Renal cortical epithelial cell (primary cell): ENCODE results near the gene IMPDH1. TPM values are rescaled to one million over a fixed set of nuclear protein-coding genes. Genes with fewer than 3 reads are reported as not detected.

Experiments
- DNase-seq: peaks from one replicate; pipeline ENCODE4 v3.0.0-alpha.2; 2011; ENCODE audit warnings: low read depth
- total RNA-seq: library from RNA; depleted of rRNA; stranded (reverse); fragments of >200 nt; gene quantifications from 2 replicates; pipeline ENCODE4 v1.2.3, GENCODE V29; 2014

The IMPDH1 gene
- total RNA-seq, 1 donor from 2014 or later, result 40.1 TPM

- no peak for DNase-seq
Measured at GRCh38 chr7:128360359-128360678, 49.5 kb downstream of the IMPDH1 start.

- DNase-seq, result no peak
Measured at GRCh38 chr7:128359939-128360338, 49.8 kb downstream of the IMPDH1 start.

GRCh38 chr7:128359336-128359735 lies 50.4 kb downstream of the IMPDH1 start:
- DNase-seq, result no peak

DNA sequence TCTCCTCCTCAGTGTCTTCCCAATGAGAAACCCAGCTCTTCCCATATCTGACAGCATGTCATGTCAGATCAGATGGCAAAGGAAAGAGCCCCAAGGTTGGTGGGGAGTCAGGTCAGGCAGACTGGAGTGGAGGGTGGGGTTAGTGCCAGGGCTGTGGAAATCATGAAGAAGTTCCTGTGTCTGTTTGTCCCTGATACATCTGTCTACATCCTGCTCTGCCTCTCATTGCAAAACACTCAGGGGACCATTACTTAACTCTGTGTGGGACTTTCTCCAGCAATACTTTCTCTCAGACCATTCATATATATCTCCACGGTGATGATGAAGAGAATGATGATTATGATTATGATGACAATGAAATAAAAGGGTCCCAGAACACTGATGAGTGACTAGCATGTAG lies 51.5 kb downstream of the IMPDH1 start:
- DNase-seq, result no peak

- DNase-seq, result no peak
Measured at GRCh38 chr7:128357217-128357613, 52.6 kb downstream of the IMPDH1 start.

DNA sequence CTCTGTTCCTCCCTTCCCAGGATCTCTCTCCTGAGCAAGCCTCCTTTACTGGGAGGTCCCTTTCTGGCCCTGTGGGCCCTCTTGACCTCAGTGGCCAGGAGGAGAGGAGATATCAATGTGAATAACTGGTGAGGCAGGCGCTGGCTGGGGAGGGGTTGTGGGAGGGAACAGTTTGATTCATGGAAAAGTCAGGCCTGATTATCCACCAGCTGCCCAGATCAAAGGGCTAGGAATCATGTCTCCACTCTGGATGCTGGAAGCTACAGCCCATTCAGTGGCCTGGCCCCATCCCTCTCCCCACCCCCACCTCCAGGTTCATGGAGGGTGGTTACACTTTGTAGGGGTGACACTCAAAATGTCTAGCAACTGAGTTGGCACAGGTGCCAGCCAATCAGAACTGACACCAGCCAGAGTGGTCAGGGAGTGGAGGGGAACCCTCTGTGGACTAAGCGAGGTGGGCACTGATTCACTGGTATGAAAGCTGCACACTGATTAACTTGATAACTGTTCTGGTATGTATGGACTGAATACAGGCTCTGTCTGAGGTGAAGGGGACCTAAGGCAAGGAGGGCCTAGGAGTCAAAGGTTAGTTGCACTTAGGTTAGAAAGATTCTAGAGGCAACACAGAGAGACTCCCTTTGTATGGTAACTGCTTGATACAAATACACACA lies 53.1 kb downstream of the IMPDH1 start:
- no peak for DNase-seq

DNA sequence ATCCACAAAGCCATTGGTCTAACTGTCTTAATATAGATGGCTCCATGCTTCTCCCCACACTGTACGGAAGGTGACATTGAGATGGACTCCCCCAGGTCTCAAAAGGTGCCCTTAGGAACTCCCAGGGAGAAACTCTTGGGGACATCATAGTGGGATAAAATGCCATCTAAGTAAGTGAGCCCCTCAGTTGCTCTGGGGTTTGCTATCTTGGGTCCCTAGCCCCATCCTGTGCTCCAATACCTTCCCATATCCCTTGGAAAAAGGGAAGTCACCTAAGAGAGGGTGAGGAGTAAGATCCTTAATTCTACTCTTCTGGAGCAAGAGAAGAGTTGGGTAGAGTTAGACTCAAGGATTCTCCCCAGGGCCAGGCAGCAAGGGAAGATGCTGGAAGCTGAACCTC lies 56.2 kb downstream of the IMPDH1 start:
- no peak for DNase-seq

GRCh38 chr7:128353189-128353588 lies 56.6 kb downstream of the IMPDH1 start:
- no peak for DNase-seq

- no peak for DNase-seq
Measured at GRCh38 chr7:128352636-128353035, 57.1 kb downstream of the IMPDH1 start.

- peak; percentile 12 for DNase-seq
Measured at GRCh38 chr7:128352153-128352537, 57.6 kb downstream of the IMPDH1 start.

- DNase-seq, result no peak
Measured at GRCh38 chr7:128351296-128352152, 58.3 kb downstream of the IMPDH1 start.

GRCh38 chr7:128350708-128351295 lies 59.0 kb downstream of the IMPDH1 start:
- DNase-seq, result no peak

DNA sequence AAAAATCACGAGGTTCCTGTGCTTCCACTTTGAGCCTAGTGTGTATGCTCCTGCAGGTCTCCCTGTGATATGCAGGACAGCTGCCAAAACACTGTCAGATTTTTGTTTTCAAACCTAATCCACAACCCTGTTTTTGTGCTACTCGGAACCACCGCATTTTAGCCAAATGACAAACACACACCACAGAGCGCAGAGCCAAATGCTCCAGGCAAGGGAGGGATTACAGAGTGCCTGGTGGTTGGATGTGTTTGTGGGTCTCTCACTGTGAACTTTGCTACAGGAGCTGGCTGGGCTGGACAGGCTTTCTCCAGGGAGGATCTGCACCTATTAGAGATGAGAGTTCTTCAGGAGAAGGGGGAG lies 60.3 kb downstream of the IMPDH1 start:
- no peak for DNase-seq

DNA sequence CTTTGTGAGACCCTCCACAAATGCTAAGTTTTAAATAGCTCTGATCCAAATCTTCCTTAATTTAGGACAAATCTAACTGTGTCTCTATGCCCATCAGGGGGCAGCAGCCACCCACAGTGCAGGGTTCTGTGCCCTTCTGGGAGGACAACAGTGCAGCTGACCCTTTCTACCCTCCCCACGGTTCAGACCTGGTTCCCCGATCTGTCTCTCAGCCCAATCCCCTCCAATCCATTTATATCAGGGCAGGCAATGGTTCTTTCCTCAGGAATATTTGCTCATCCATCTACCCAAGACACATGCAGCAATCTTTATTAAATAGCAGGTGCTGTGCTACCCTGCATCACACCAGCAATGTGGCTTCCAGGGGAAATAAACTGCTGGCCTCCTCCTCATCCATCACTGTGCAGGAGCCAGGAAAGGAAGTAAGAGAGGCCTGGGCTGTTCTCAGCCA lies 62.1 kb downstream of the IMPDH1 start:
- peak; percentile 37 for DNase-seq

GRCh38 chr7:128344431-128344774 lies 65.4 kb downstream of the IMPDH1 start:
- no peak for DNase-seq

- DNase-seq, result peak; percentile 75
Measured at GRCh38 chr7:128343554-128344430, 66.0 kb downstream of the IMPDH1 start, which contains the start of gene RBM28. TSS of gene RBM28 (minus strand) at chr7:128343908. CDS start at chr7:128343793, 115 bp downstream.

Other genes starting within 250 kb of the IMPDH1 start
- not detected in 2 replicates for gene LEP, start 168.7 kb downstream of the IMPDH1 start, total RNA-seq
- gene RBM28, start 66.1 kb downstream of the IMPDH1 start, total RNA-seq, result 13.4 and 22.0 TPM in 2 replicates
- gene PRRT4, start 48.3 kb downstream of the IMPDH1 start, total RNA-seq, result 0.17 TPM in 1 of 2 replicates, not detected in the other
- gene HILPDA, start 45.9 kb upstream of the IMPDH1 start, total RNA-seq, result 20.5 and 24.2 TPM in 2 replicates
- gene METTL2B, start 66.8 kb upstream of the IMPDH1 start, total RNA-seq, result 34.8 and 63.4 TPM in 2 replicates